BLaER1 treated with 17β-estradiol and CSF1 and Interleukin-3, amounts not matched to agents 10 nM and 100 nM (cell line): ENCODE results near the gene IL1R1.

Experiments used
- H3K27ac ChIP-seq, 11 experiments: shearing (Covaris generic); formaldehyde crosslinking; 2 replicates each; pipeline ENCODE4 v1.8.1; 2022
- H3K27me3 ChIP-seq, 11 experiments: shearing (Covaris generic); formaldehyde crosslinking; 2 replicates each; pipeline ENCODE4 v1.8.1; 2022
- H3K36me3 ChIP-seq, 11 experiments: shearing (Covaris generic); formaldehyde crosslinking; 2 replicates each; pipeline ENCODE4 v1.8.1; 2022
- H3K4me1 ChIP-seq, 10 experiments: shearing (Covaris generic); formaldehyde crosslinking; 2 replicates each; pipeline ENCODE4 v1.8.1; 2022
- H3K4me2 ChIP-seq, 11 experiments: shearing (Covaris generic); formaldehyde crosslinking; 2 replicates each; pipeline ENCODE4 v1.8.1; 2022
- H3K4me3 ChIP-seq, 10 experiments: shearing (Covaris generic); formaldehyde crosslinking; 2 replicates each; pipeline ENCODE4 v1.8.1; 2022
- H3K9ac ChIP-seq, 11 experiments: shearing (Covaris generic); formaldehyde crosslinking; 2 replicates each; pipeline ENCODE4 v1.8.1; 2022
- H3K9me3 ChIP-seq, 11 experiments: shearing (Covaris generic); formaldehyde crosslinking; replicated peaks in 1 of 11; 2 replicates each; pipeline ENCODE4 v1.8.1; 2022
- H4K20me1 ChIP-seq, 11 experiments: shearing (Covaris generic); formaldehyde crosslinking; 2 replicates each; pipeline ENCODE4 v1.8.1; 2022
- Cebpa-rat ChIP-seq, 11 experiments: shearing (Covaris generic); IDR thresholded peaks; 2 replicates each; pipeline ENCODE4 v1.8.1; 2022

IL1R1 gene

DNA sequence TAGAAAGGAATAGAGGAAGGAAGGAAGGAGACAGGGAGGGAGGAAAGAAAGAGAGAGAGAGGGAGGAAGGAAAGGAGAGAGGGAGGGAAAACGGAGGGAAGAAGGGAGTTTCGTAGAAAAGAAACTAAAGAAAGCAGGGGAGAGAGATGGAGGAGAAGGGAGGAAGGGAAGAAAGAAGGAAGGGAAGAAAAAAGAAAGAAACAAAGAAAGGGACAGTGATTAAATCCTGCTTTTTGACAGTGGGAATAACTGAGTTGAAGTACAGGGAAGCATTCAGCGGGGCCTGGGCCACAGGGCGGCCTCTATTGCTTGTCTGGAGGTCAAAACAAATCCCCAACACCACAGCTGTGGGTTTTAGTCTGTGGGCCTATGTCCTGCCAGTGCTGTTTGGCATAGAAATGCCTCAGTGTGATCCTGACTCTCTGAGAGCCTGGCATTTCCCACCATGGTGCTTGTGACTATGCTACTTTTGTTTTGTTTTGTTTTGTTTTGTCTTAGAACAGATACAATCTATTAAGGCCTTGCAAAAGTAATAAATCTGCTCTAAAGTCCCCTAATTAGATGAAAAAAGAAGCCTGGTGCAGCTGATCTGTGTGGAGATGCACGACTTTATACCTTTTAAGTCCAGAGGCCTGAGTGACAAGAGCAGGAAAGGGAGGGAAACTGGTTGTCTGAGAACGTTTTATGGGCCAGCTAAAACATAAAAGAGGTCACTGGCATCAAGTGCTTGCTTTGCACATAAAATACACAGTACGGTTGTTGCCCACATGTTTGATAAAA lies 84.3 kb downstream of the IL1R1 start:
- H3K4me2 ChIP-seq, result peak overlapping the region in 10 of 11 experiments; percentile 35 to 86 (median 72); a peak in 19 of 22 replicates
- no peak for TF ChIP-seq Cebpa-rat (IDR thresholded peaks at IDR 0.05)
- H4K20me1 ChIP-seq, result no peaks in the 10 kb centered on the region
- peak overlapping the region in 10 of 11 experiments; percentile 46 to 89 (median 70); a peak in 18 of 22 replicates for H3K27ac ChIP-seq
- peaks cover 14 to 77% (median 41%) of the 10 kb centered on the region in 10 experiments for H3K4me1 ChIP-seq
- H3K27me3 ChIP-seq, result no peaks in the 10 kb centered on the region
- H3K4me3 ChIP-seq, result no peak overlapping the region; a peak in 1 of 20 replicates
- H3K9ac ChIP-seq, result peak overlapping the region in 5 of 11 experiments; percentile 66 to 74 (median 71); a peak in 9 of 22 replicates
- no peaks in the 10 kb centered on the region for H3K36me3 ChIP-seq
- H3K9me3 ChIP-seq, result no peaks in the 10 kb centered on the region

DNA sequence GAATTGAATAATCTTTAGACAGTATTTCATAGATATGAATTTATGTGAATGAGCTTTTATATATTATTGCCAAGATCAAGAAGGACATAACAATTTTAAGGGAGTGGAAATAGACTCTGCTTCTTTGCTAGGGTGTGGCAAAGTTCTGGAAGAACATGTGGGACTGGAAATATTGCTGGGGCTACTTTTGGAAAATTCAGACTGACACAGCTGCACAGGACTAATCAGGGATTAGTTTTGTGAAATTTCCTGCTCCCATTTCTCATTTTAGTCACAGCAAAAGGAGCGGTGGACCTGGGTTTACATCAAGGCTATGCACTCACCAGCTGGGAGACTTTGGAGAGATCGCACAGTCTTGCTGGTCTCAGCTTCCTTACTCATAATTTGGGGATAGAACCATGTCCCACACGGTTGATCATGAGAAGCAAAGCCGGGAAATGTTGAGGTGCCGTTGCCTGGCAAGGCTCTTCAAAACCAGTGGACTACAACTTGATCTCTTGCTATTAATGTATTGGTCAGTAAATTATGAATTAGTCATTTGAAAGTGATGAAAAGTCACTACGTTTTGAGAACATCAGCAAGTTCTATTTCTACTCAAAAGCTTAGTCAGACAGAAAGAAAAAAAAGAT lies 86.7 kb downstream of the IL1R1 start:
- Histone ChIP-seq H3K4me1 (peaks cover 14 to 65% (median 41%) of the 10 kb centered on the region in 10 experiments), H3K27ac (peak overlapping the region in 3 of 11 experiments; percentile 8 to 82 (median 54); a peak in 6 of 22 replicates), H3K9me3 (no peaks in the 10 kb centered on the region; a peak in 1 of 22 replicates), H3K4me3 (no peak overlapping the region), H3K4me2 (peak overlapping the region in 4 of 11 experiments; percentile 75 to 85 (median 81); a peak in 7 of 22 replicates), H3K36me3 (no peaks in the 10 kb centered on the region), H3K27me3 (no peaks in the 10 kb centered on the region), H4K20me1 (no peaks in the 10 kb centered on the region), H3K9ac (peak overlapping the region in 1 of 11 experiments; percentile 31; a peak in 1 of 22 replicates)
- no peak for TF ChIP-seq Cebpa-rat (IDR thresholded peaks at IDR 0.05)
